ENCODE measurements around the gene ZDHHC20.

The ZDHHC20 gene, protein sequence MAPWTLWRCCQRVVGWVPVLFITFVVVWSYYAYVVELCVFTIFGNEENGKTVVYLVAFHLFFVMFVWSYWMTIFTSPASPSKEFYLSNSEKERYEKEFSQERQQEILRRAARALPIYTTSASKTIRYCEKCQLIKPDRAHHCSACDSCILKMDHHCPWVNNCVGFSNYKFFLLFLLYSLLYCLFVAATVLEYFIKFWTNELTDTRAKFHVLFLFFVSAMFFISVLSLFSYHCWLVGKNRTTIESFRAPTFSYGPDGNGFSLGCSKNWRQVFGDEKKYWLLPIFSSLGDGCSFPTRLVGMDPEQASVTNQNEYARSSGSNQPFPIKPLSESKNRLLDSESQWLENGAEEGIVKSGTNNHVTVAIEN

DNA sequence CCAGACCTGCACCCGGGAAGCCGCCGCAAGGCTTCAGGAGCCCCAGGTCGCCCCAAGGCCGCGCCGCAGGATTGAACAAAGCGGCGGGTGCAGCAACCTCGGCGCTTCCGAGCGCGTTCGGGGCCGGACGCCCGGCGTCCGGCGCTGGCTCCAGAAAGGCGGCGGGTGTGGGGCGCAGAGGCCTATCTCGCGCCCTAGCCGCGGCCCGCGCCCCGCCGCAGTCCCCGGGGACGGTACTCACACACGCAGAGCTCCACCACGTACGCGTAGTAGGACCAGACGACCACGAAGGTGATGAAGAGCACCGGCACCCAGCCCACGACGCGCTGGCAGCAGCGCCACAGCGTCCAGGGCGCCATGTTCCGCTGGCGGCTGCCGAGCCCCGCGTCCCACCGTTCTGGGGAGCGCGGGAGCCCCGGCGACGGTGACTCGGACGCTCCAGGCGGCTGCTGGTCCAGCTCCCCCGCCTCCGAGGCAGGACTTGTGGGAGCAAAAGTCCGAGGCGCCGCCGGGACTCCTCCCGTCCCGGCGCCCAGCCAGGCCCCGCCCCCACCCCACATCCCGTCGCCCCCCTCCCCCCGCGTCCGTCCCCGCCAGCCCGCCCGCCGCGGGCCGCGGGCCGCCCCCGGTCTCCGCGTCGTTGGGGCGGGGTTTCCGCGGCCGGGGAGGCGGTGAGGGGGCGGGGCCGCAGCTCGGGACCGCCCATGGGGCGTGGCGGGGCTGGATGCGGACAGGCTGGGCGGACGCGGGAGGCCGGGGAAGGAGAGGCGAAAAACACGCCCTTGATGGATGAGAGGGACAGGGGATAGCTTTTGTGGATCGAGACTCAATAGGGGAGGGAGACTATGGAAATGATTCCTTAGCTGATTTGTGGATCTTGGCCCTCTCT, at the start of gene ZDHHC20:
TSS of gene ZDHHC20 (minus strand) at position 491 of the 889 bp plus-strand sequence. CDS start at position 359, 132 bp downstream.
- DNase-seq = peak in 57 of 58 donors; percentile 10 to 96 (median 86)

DNA sequence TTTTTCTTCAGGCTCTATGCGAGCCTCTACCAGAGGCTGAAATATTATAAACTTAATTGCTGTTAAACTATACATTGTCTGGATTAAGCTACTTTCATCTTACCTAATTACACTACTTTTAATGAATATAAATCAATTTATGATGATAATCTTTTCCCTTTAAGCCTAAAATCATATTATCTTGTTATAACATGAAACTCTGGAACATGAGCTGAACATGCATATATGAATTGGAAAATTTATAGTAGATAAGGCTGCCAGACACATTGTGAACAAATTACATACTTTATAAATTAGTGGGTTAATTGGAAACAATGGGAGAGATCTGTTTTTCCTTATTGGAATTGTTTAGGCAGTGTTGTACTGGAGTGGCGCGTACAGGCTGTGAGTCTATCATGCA, 45.3 kb upstream of the ZDHHC20 start:
- DNase-seq = no peak

DNA sequence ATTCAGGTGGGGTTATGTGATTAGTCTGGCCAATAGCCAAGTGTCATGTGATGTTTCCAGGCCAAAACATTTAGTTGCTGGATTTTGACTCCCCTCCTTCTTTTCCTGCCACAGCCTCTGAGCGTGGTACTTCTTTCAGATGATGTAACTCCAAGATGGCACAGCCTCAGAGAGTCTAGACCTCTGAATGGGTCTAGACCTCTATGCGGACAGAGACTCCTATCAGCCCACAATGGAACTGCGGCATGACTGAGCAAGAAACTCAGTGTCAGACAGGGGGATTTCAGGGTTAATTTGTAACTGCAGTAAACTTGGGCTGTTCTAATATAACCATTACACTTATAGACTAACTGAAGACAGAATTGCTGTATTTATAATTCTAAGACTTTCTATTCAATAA, 42.6 kb upstream of the ZDHHC20 start:
- DNase-seq = no peak

DNA sequence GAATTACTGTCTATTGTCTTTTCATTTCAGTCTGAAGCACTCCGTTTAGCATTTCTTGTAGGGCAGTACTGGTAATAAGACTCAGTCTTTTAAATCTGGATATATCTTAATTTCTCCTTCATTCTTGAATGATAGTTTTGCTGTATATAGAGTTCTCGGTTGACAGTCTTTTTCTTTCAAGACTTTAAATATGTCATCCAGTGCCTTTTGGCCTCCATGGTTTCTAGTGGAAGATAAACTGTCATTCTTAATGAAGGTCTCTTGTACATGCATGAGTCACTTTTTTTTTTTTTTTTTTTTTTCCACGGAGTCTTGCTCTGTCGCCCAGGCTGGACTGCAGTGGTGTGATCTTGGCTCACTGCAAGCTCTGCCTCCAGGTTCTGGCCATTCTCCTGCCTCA, 27.2 kb upstream of the ZDHHC20 start:
- DNase-seq = no peak

- DNase-seq = no peak
These were observed 24.6 kb upstream of the ZDHHC20 start for GRCh38 chr13:21483748-21484147.

DNA sequence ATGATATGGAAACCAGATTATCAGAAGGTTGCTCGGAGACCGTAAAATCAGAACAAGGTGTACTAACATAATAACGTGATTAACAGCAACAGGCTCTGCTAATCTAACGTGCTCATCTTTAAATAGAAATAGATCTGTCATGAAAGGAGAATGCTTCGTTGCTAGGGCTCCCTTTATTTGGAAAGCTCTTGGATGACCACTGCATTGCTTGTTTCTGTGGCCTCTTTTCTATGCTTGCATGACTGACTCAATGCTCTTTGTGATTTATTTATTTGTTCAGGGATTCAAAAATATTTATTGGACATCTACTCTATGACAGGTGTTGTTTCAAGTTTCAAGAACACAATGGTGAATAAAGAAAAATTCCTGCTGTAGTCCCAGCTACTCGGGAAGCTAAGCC, 22.3 kb upstream of the ZDHHC20 start:
- no peak for DNase-seq

GRCh38 chr13:21478881-21479808, 20.0 kb upstream of the ZDHHC20 start:
- DNase-seq = peak in 16 of 58 donors; percentile 3 to 75 (median 20)

GRCh38 chr13:21476893-21477472, 17.9 kb upstream of the ZDHHC20 start:
- peak in 56 of 58 donors; percentile 14 to 89 (median 74) for DNase-seq

DNA sequence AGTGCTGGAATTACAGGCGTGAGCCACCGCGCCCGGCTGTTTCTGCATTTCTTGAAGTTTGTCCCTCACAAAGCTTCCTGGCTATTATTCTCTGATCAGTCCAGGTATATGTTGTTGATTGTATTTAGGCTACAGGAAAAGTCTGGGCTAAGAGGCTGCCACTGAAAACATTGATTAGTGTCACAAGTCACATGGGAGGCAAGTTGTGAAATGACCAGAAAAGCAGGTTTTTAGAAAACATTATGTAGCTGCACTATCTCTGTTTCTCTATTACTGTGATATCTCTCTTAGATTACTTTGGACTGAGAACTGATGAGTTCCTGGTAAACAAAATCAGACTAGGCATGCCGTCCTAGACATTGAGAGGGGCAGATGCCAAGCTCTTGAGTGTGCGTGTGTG, 16.0 kb upstream of the ZDHHC20 start:
- no peak for DNase-seq

- DNase-seq = no peak
These were observed 11.7 kb upstream of the ZDHHC20 start for GRCh38 chr13:21470785-21471184.

GRCh38 chr13:21466527-21466926, 7.4 kb upstream of the ZDHHC20 start:
- DNase-seq = no peak

- DNase-seq = no peak
These were observed 6.6 kb upstream of the ZDHHC20 start for GRCh38 chr13:21465710-21466160.

GRCh38 chr13:21463424-21463823, 4.3 kb upstream of the ZDHHC20 start:
- peak in 2 of 58 donors; percentile 16 to 17 for DNase-seq

DNA sequence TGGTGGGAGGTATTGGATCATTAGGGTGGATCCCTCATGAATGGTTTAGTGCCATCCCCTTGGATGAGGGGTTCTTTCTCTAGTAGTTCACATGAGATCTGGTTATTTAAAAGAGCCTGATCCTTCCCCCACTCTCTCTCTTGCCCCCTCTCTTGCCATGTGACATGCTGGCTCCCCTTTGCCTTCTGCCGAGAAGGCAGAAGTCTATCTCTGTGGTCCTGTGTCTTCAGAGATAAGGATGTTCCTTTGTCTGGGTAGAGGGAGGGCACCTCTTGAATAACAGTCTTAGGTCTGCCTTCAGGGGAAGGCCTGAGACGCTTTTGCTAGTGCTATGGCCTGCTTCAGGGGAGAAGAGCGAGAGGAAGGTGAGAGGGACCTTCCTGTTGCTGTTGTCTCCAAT, 2.0 kb upstream of the ZDHHC20 start:
- DNase-seq = no peak

GRCh38 chr13:21458451-21458812, 671 bp downstream of the ZDHHC20 start:
- peak in 17 of 58 donors; percentile 3 to 45 (median 23) for DNase-seq

DNA sequence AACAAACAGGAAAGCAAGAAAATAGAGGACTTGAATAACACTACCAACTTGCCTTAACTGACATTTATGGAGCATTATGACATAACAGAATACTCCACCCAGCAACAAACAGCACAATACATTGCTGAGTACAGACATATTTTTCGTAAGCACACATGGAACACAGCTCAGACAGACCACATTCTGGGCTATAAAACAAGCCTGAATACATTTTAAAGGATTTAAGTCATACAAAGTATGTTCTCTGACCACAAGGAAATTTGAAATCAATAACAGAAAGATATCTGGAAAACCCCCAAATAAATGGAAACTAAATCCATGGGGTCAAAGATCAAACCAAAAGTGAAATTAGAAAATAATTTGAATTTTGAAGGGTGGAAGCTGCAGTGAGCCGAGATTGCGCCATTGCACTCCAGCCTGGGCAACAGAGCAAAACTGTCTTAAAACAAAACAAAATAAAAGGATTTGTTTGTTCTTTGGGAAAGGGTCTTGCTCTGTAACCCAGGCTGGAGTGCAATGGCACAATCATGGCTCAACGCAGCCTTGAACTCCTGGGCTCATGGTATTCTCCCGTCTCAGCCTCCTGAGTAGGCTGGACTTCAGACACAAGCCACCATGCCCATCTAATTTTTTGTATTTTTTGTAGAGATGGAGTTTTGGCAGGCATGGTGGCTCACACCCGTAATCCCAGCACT, 5.6 kb downstream of the ZDHHC20 start:
- no peak for DNase-seq

DNA sequence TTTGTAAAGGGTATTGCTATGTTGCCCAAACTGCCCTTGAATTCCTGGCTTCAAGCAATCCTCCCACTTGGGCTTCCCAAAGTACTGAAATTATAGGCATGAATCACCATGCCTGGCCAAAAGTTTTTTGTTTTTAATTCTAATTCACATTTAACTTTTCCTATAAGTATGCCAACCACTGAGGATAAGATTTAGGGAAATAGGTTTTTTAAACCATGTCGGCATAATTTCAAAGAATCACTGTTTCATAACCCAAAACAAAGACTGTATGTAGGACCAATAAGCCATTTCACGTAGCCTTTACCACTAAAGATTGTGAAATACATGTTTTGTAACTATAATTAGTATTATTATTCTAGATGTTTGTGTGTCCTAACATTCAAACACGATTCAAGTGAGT, 8.2 kb downstream of the ZDHHC20 start:
- no peak for DNase-seq

- no peak for DNase-seq
These were observed 12.4 kb downstream of the ZDHHC20 start for GRCh38 chr13:21446656-21447055.

DNA sequence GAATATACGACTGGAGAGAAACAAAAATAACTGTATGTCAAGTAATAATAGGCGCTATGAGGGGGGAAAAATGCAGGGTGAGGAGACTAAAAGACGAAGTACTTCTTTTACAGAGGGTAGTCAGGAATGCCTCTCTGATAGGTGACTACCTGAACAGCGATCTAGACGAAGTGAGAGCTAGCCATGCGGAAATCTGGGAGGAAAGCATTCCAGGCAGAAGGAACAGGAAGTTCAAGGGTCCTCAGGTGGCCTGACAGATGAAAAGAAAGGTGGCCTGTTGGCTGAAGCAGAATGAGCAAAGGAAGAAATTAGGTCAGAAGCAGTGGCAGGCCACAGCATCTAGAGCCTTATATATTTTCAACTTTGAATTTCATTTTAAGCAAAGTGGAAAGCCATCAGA, 13.3 kb downstream of the ZDHHC20 start:
- DNase-seq = no peak

GRCh38 chr13:21443171-21443570, 15.9 kb downstream of the ZDHHC20 start:
- no peak for DNase-seq

Data from anterior cingulate cortex (tissue), 58 donors.